ENCODE measurements around the gene PSG7. TPM values are rescaled to one million over a fixed set of nuclear protein-coding genes. Genes with fewer than 3 reads are reported as not detected.
"Not testable (repeated sequence)": the region's sequence is repeated elsewhere in the genome, so short reads cannot be mapped to it uniquely, and the experiment has no call there.

The PSG7 gene
- total RNA-seq, 1 donor from 2014 or later: not detected

DNA sequence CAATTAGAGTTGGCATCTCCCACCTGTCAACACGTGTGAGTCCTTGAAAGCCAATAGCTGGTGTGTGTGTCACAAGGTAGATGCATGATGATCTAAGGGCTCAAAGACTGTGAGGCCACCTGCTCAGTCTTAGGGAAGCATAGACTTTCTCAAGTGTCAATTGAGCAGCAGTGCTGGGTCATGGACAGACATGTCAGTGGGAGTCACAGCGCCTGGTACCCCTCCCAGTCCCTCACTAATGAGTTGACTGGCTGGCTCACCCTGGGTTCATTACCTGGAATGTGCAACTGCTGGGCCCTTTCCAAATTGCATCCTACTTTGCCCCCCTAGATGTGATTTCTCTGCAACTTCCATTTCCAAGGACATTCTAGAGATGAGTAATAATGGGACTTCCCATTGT lies 10.2 kb downstream of the PSG7 start:
- Mint-ChIP-seq H3K4me1 (ENCODE audit: unreplicated experiment) (no peaks in the 10 kb centered on the region), H3K27me3 (ENCODE audit: unreplicated experiment) (no peaks in the 10 kb centered on the region), H3K27ac (ENCODE audit: unreplicated experiment) (no peak overlapping the region), H3K4me3 (ENCODE audit: unreplicated experiment) (no peak overlapping the region), H3K9me3 (ENCODE audit: unreplicated experiment) (no peaks in the 10 kb centered on the region), H3K36me3 (ENCODE audit: low read depth, unreplicated experiment) (no peaks in the 10 kb centered on the region)
- TF ChIP-seq, protein P1, sequence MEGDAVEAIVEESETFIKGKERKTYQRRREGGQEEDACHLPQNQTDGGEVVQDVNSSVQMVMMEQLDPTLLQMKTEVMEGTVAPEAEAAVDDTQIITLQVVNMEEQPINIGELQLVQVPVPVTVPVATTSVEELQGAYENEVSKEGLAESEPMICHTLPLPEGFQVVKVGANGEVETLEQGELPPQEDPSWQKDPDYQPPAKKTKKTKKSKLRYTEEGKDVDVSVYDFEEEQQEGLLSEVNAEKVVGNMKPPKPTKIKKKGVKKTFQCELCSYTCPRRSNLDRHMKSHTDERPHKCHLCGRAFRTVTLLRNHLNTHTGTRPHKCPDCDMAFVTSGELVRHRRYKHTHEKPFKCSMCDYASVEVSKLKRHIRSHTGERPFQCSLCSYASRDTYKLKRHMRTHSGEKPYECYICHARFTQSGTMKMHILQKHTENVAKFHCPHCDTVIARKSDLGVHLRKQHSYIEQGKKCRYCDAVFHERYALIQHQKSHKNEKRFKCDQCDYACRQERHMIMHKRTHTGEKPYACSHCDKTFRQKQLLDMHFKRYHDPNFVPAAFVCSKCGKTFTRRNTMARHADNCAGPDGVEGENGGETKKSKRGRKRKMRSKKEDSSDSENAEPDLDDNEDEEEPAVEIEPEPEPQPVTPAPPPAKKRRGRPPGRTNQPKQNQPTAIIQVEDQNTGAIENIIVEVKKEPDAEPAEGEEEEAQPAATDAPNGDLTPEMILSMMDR (IDR thresholded peaks at IDR 0.05; ENCODE audit: unreplicated experiment): no peak
- no peak for DNase-seq (ENCODE audit: low spot score)

DNA sequence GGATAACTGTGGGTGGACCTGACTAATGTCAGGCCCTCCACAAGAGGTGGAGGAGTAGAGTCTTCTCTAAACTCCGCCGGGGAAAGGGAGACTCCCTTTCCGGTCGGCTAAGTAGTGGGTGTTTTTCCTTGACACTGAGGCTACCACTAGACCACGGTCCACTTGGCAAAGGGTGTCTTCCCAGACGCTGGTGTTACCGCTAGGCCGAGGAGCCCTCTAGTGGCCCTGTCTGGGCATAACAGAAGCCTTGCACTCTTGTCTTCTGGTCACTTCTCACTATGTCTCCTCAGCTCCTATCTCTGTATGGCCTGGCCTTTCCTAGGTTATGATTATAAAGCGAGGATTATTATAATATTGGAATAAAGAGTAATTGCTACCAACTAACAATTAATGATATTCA lies 13.9 kb downstream of the PSG7 start:
- DNase-seq (ENCODE audit: low spot score): peak; percentile 51
- H3K27ac Mint-ChIP-seq (ENCODE audit: unreplicated experiment); H3K36me3 Mint-ChIP-seq (ENCODE audit: low read depth, unreplicated experiment); H3K9me3 Mint-ChIP-seq (ENCODE audit: unreplicated experiment); H3K4me1 Mint-ChIP-seq (ENCODE audit: unreplicated experiment); H3K4me3 Mint-ChIP-seq (ENCODE audit: unreplicated experiment); H3K27me3 Mint-ChIP-seq (ENCODE audit: unreplicated experiment): not testable (repeated sequence)

DNA sequence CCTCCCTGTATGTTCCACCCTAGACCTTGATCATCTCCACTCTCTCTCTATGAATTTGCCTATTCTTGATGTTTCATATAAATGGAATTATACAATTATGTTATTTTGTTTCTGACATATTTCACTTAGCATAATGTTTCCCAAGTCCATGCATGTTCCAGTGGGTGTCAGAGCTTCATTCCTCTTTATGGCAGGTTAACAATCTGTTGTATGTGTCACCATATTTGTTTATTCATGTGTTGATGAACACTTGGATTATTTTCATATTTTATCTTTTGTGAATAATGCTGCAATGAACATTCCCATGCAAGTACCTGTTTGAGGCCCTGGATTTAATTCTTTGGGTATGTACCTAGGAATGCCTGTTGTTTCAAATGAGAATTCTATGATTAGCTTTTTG lies 16.0 kb downstream of the PSG7 start:
- not testable (repeated sequence) for H3K9me3 Mint-ChIP-seq (ENCODE audit: unreplicated experiment); H3K27ac Mint-ChIP-seq (ENCODE audit: unreplicated experiment); H3K4me3 Mint-ChIP-seq (ENCODE audit: unreplicated experiment)

DNA sequence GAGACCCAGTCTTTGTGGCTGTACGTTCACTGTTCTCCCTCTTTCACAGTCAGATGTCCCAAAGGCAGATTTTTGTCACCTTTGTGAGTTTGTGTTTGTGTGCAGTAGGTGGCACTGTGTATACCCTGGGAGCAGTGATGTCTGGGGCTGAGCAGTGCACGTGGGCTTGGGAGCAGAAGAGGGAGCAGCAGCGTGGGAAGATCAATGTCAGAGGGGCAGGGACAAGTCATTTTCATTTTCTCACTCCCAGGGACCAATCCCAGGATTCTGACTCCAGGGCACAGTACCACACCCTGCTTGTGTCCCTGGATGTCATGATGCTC lies 17.3 kb downstream of the PSG7 start:
- Mint-ChIP-seq H3K27ac (ENCODE audit: unreplicated experiment) (no peak overlapping the region), H3K9me3 (ENCODE audit: unreplicated experiment) (no peaks in the 10 kb centered on the region), H3K27me3 (ENCODE audit: unreplicated experiment) (peaks cover 2% of the 10 kb centered on the region), H3K36me3 (ENCODE audit: low read depth, unreplicated experiment) (no peaks in the 10 kb centered on the region), H3K4me3 (ENCODE audit: unreplicated experiment) (no peak overlapping the region), H3K4me1 (ENCODE audit: unreplicated experiment) (no peaks in the 10 kb centered on the region)
- DNase-seq (ENCODE audit: low spot score): no peak
- TF ChIP-seq, protein P1 (IDR thresholded peaks at IDR 0.05; ENCODE audit: unreplicated experiment): no peak

More for the DNA sequence above, 16.0 kb downstream of the PSG7 start:
- not testable (repeated sequence) for H3K4me1 Mint-ChIP-seq (ENCODE audit: unreplicated experiment); H3K27me3 Mint-ChIP-seq (ENCODE audit: unreplicated experiment); DNase-seq (ENCODE audit: low spot score); H3K36me3 Mint-ChIP-seq (ENCODE audit: low read depth, unreplicated experiment)

DNA sequence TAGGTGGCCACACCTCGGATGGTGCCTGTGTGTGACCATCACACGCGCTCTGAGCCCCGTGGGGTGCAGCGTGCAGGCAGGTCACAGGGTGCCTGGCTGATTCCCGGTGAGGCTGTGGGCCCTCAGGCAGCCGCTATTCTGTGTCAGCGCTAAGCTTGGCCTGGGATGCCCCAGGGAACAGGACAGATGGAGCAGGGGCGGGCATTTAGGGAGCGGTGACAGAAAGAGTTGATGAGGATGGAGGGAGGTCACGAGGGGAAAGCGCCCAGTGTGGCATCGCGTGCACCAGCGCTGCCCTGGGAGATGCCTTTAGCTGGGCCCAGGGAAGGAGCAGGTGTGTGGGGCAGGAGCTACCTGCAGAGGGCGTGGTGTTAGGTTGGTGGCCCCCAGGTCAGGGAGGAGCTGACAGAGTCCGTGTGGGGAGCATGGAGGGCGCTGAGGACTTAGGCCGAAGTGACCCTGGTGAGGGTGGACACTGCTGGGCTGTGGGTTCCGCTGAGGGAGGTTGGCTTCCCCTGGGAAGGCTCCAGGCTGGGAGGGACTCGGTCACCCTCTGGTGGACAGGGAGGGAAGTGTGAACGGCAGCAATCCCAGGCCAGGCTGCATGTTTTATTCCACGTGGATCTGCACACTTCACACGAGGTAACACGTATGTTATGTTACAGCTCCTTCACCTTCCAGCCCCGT lies 17.8 kb downstream of the PSG7 start:
- not testable (repeated sequence) for H3K27ac Mint-ChIP-seq (ENCODE audit: unreplicated experiment); H3K9me3 Mint-ChIP-seq (ENCODE audit: unreplicated experiment); H3K4me3 Mint-ChIP-seq (ENCODE audit: unreplicated experiment); H3K36me3 Mint-ChIP-seq (ENCODE audit: low read depth, unreplicated experiment); H3K4me1 Mint-ChIP-seq (ENCODE audit: unreplicated experiment); H3K27me3 Mint-ChIP-seq (ENCODE audit: unreplicated experiment)
- TF ChIP-seq, protein P1 (IDR thresholded peaks at IDR 0.05; ENCODE audit: unreplicated experiment): peak; percentile 43
- DNase-seq (ENCODE audit: low spot score): peak; percentile 28

DNA sequence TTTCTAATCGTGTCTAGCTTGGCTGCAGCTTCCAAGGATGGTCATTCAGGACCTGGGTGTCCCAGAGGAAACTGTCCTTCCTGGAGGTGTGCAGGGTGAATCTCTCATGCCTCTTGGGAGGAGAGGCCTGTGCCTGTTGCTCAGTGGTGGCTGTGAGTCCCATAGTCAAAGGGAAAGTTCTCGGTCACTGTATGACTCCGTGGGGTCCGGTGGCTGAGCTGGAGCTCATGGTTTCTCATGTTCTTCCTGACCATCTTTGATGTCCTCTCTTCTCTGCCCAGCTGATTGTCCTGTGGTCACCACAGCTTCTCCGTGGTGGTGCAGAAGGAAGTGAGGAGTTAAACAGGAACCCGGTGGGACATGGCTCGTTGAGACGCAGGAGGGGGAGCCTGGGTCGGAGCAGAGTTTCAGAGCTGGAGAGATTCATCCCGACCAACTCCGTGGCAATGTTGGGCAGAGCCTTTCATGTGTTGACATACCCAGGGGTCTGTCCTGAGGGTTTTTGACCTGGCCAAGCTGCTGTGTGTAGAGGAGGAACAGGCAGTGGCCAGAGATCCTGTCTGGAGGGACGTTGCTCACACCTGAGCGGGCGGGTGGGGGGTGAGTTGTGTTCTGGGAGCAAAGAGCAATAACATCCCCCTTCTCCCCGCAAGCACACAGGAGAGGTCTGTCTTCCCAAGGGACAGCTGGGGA lies 18.5 kb downstream of the PSG7 start:
- not testable (repeated sequence) for H3K27ac Mint-ChIP-seq (ENCODE audit: unreplicated experiment); DNase-seq (ENCODE audit: low spot score); H3K4me1 Mint-ChIP-seq (ENCODE audit: unreplicated experiment); H3K4me3 Mint-ChIP-seq (ENCODE audit: unreplicated experiment); H3K27me3 Mint-ChIP-seq (ENCODE audit: unreplicated experiment); H3K9me3 Mint-ChIP-seq (ENCODE audit: unreplicated experiment); H3K36me3 Mint-ChIP-seq (ENCODE audit: low read depth, unreplicated experiment)

DNA sequence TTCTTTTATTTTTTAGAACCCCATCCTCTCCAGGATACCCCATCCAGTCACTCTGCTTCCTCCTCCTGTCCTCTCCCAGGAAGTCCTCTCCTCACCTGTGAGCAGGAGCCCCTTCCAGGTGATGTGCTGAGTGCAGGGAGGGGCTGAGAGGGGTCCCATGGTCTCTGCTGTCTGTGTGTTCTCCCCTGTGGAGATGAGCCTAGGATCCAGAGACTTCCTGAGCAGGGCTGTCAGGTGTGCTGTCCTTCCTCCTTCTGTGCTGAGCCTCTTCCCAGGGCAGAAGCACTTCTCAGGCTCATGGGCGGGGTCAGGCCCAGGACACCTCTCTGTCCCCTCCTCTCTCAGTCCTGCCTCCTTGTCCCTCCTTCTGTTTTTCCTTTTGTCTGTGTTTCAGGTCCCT lies 19.4 kb downstream of the PSG7 start, which contains the start of gene PSG6:
PSG6 (minus strand) TSS at position 261 of the 400 bp plus-strand sequence; CDS start at position 159, 102 bp downstream.
- H3K27me3 Mint-ChIP-seq (ENCODE audit: unreplicated experiment); H3K4me3 Mint-ChIP-seq (ENCODE audit: unreplicated experiment); H3K4me1 Mint-ChIP-seq (ENCODE audit: unreplicated experiment); H3K9me3 Mint-ChIP-seq (ENCODE audit: unreplicated experiment); DNase-seq (ENCODE audit: low spot score); H3K27ac Mint-ChIP-seq (ENCODE audit: unreplicated experiment); H3K36me3 Mint-ChIP-seq (ENCODE audit: low read depth, unreplicated experiment): not testable (repeated sequence)

DNA sequence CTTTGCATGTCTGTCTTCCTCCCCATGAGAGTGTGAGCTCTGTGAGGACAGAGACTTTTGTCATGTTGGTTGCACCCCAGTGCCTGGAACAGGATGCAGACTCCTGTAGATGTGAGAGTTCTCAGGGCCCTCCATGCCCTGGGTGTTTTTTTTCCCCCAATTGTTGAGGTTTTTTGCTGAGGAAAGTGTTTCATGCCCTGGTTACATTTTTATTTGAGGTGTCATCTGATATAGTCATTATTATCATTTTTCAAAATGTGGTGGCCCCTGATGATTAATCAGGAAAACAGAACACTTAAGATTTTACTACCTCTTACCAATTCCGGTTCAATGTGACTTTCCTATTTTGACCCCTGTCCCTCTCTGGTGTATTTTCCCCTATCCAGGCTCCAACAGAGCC lies 20.1 kb downstream of the PSG7 start:
- H3K4me1 Mint-ChIP-seq (ENCODE audit: unreplicated experiment); H3K36me3 Mint-ChIP-seq (ENCODE audit: low read depth, unreplicated experiment); H3K27me3 Mint-ChIP-seq (ENCODE audit: unreplicated experiment); DNase-seq (ENCODE audit: low spot score); H3K9me3 Mint-ChIP-seq (ENCODE audit: unreplicated experiment); H3K4me3 Mint-ChIP-seq (ENCODE audit: unreplicated experiment); H3K27ac Mint-ChIP-seq (ENCODE audit: unreplicated experiment): not testable (repeated sequence)

DNA sequence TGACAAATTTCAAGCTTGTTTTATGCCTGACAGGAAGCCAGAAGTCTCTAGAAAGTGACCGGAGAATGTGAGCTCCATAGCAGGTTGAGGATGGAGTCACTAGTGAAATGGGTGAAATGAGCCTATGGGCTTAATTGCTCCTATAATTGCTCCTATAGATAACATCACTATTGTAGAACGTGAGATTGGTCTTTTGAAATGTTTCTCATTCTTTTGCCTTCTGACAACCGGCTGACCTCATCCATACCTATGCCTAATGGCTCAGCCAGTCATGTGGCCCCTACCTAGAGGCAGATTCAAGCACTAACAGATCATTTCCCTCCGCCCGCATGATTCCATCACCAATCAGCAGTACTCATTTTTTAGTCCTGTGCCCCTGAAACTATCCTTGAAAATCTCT lies 23.5 kb downstream of the PSG7 start:
- not testable (repeated sequence) for H3K4me1 Mint-ChIP-seq (ENCODE audit: unreplicated experiment); H3K9me3 Mint-ChIP-seq (ENCODE audit: unreplicated experiment); H3K27me3 Mint-ChIP-seq (ENCODE audit: unreplicated experiment); H3K4me3 Mint-ChIP-seq (ENCODE audit: unreplicated experiment); H3K36me3 Mint-ChIP-seq (ENCODE audit: low read depth, unreplicated experiment); DNase-seq (ENCODE audit: low spot score); H3K27ac Mint-ChIP-seq (ENCODE audit: unreplicated experiment)

All from endothelial cell (in vitro differentiated cells).